ENCODE data around the gene HOXA4. TPM values are rescaled to one million over a fixed set of nuclear protein-coding genes. Genes with fewer than 3 reads are reported as not detected.
A peak's percentile ranks its signal among the peaks of the same experiment; 100 is the strongest.

The HOXA4 gene
- total RNA-seq, 1 donor from 2014 or later, result 0.31 TPM

DNA sequence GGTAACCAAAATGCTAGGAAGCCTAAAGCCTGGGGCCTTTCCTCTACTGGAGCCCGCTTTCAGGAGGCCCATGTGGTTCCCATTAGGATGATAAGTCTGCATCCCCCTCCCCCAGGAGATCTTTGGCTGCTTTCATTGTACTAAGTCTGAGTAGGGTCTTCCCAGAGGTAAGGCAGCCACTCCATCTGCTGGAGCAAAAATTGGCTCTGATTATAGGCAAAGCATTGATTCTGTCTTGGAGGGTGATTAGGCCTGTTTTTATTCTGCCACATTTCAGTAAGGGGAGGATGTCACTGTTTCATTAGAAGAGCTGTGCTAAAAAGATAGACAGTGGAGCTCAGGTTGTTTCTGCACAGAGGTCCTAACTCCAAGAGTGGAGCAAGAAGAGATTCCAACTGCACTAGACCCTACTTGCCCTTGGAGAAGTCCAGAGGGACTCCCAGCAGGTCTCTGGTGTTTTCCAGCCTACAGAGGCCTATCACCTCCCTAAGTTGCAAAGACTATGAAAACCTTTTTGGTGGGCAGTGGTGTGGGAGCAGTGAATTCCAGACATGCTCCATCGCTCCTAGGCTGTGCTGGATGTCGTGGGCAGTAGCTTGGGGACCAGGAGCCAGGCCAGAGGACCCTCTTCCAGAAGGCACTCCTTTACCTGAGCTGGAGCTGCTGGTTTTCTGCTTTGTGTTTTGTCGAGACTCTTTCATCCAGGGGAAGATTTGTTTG lies 20.9 kb downstream of the HOXA4 start:
- no peaks in the 10 kb centered on the region for H3K9me3 Mint-ChIP-seq (ENCODE audit: unreplicated experiment)
- peak overlapping the region; percentile 65 for H3K4me3 Mint-ChIP-seq (ENCODE audit: unreplicated experiment)
- H3K36me3 Mint-ChIP-seq (ENCODE audit: low read depth, unreplicated experiment), result no peaks in the 10 kb centered on the region
- H3K27ac Mint-ChIP-seq (ENCODE audit: unreplicated experiment), result no peak overlapping the region
- DNase-seq (ENCODE audit: low spot score), result no peak
- peaks cover 40% of the 10 kb centered on the region for H3K4me1 Mint-ChIP-seq (ENCODE audit: unreplicated experiment)
- peaks cover 42% of the 10 kb centered on the region for H3K27me3 Mint-ChIP-seq (ENCODE audit: unreplicated experiment)
- TF ChIP-seq, protein P1, sequence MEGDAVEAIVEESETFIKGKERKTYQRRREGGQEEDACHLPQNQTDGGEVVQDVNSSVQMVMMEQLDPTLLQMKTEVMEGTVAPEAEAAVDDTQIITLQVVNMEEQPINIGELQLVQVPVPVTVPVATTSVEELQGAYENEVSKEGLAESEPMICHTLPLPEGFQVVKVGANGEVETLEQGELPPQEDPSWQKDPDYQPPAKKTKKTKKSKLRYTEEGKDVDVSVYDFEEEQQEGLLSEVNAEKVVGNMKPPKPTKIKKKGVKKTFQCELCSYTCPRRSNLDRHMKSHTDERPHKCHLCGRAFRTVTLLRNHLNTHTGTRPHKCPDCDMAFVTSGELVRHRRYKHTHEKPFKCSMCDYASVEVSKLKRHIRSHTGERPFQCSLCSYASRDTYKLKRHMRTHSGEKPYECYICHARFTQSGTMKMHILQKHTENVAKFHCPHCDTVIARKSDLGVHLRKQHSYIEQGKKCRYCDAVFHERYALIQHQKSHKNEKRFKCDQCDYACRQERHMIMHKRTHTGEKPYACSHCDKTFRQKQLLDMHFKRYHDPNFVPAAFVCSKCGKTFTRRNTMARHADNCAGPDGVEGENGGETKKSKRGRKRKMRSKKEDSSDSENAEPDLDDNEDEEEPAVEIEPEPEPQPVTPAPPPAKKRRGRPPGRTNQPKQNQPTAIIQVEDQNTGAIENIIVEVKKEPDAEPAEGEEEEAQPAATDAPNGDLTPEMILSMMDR (IDR thresholded peaks at IDR 0.05; ENCODE audit: unreplicated experiment), result no peak

DNA sequence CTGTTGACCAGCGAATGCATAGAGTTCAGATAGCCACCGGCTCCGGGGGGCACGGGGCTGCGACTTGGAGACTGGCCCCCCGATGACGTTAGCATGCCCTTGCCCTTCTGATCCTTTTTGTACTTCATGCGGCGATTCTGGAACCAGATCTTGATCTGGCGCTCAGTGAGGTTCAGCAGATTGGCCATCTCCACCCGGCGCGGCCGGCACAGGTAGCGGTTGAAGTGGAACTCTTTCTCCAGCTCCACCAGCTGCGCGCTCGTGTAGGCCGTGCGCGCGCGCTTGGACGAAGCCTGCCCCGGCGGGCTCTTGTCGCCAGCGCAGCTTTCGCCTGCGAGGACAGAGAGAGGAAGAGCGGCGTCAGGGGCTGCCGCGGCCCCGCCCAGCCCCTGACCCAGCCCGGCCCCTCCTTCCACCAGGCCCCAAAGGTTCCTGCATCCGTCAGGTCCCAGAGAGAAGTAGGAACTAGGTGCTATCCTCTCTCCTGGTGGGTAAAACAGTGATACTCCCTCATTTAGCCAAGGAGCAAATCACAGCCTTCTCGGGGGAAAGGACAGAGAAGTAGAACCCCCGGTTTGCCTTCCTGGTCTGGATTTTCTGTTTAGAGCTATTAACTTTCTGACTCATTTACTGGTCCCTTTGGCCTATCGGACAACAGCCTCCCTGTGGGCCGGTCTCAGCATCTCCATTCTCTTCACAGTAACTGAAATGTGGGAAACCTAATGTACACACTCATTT lies 22.0 kb downstream of the HOXA4 start:
- no peaks in the 10 kb centered on the region for H3K9me3 Mint-ChIP-seq (ENCODE audit: unreplicated experiment)
- H3K27me3 Mint-ChIP-seq (ENCODE audit: unreplicated experiment), result peaks cover 44% of the 10 kb centered on the region
- H3K4me3 Mint-ChIP-seq (ENCODE audit: unreplicated experiment), result peak overlapping the region; percentile 31
- DNase-seq (ENCODE audit: low spot score), result peak; percentile 65
- TF ChIP-seq, protein P1 (IDR thresholded peaks at IDR 0.05; ENCODE audit: unreplicated experiment), result no peak
- H3K27ac Mint-ChIP-seq (ENCODE audit: unreplicated experiment), result no peak overlapping the region
- H3K36me3 Mint-ChIP-seq (ENCODE audit: low read depth, unreplicated experiment), result no peaks in the 10 kb centered on the region
- H3K4me1 Mint-ChIP-seq (ENCODE audit: unreplicated experiment), result peaks cover 43% of the 10 kb centered on the region

GRCh38 chr7:27107391-27108381 lies 22.9 kb downstream of the HOXA4 start:
- peaks cover 48% of the 10 kb centered on the region for H3K4me1 Mint-ChIP-seq (ENCODE audit: unreplicated experiment)
- H3K27me3 Mint-ChIP-seq (ENCODE audit: unreplicated experiment), result peaks cover 41% of the 10 kb centered on the region
- peak overlapping the region; percentile 63 for H3K4me3 Mint-ChIP-seq (ENCODE audit: unreplicated experiment)
- H3K9me3 Mint-ChIP-seq (ENCODE audit: unreplicated experiment), result no peaks in the 10 kb centered on the region
- TF ChIP-seq, protein P1 (IDR thresholded peaks at IDR 0.05; ENCODE audit: unreplicated experiment), result no peak
- DNase-seq (ENCODE audit: low spot score), result no peak
- no peak overlapping the region for H3K27ac Mint-ChIP-seq (ENCODE audit: unreplicated experiment)
- H3K36me3 Mint-ChIP-seq (ENCODE audit: low read depth, unreplicated experiment), result no peaks in the 10 kb centered on the region

- no peak overlapping the region for H3K4me3 Mint-ChIP-seq (ENCODE audit: unreplicated experiment)
- no peaks in the 10 kb centered on the region for H3K36me3 Mint-ChIP-seq (ENCODE audit: low read depth, unreplicated experiment)
- H3K27ac Mint-ChIP-seq (ENCODE audit: unreplicated experiment), result no peak overlapping the region
- peaks cover 44% of the 10 kb centered on the region for H3K27me3 Mint-ChIP-seq (ENCODE audit: unreplicated experiment)
- H3K4me1 Mint-ChIP-seq (ENCODE audit: unreplicated experiment), result peaks cover 52% of the 10 kb centered on the region
- TF ChIP-seq, protein P1 (IDR thresholded peaks at IDR 0.05; ENCODE audit: unreplicated experiment), result no peak
- no peak for DNase-seq (ENCODE audit: low spot score)
- H3K9me3 Mint-ChIP-seq (ENCODE audit: unreplicated experiment), result no peaks in the 10 kb centered on the region
These were observed 23.7 kb downstream of the HOXA4 start for GRCh38 chr7:27106901-27107240.
